GM21825 (cell line): ENCODE measurements around the gene ACTBL2.
"Not testable (repeated sequence)": the region's sequence is repeated elsewhere in the genome, so short reads cannot be mapped to it uniquely, and the experiment has no call there.

Experiments used
- ATAC-seq: cut with Tn5 transposase; IDR thresholded peaks from one replicate; pipeline ENCODE4 v1.9.1; 2021; ENCODE audit warnings: mild to moderate bottlenecking, moderate library complexity; ENCODE audit not compliant: unreplicated experiment

ACTBL2 gene

GRCh38 chr5:57482671-57483106, at the start of gene ACTBL2:
Gene ACTBL2, minus strand, starts transcription at chr5:57482811. Its CDS starts 104 bp downstream, at chr5:57482707.
- ATAC-seq, result no peak

GRCh38 chr5:57531333-57531732, 48.7 kb upstream of the ACTBL2 start:
- ATAC-seq, result no peak

GRCh38 chr5:57529864-57530263, 47.3 kb upstream of the ACTBL2 start:
- ATAC-seq, result peak; percentile 50

- ATAC-seq, result no peak
These were observed 45.3 kb upstream of the ACTBL2 start for GRCh38 chr5:57527870-57528269.

- no peak for ATAC-seq
These were observed 41.9 kb upstream of the ACTBL2 start for GRCh38 chr5:57524348-57525060.

GRCh38 chr5:57522477-57522876, 39.9 kb upstream of the ACTBL2 start:
- not testable (repeated sequence) for ATAC-seq

GRCh38 chr5:57518415-57518814, 35.8 kb upstream of the ACTBL2 start:
- ATAC-seq, result not testable (repeated sequence)

- no peak for ATAC-seq
These were observed 34.6 kb upstream of the ACTBL2 start for GRCh38 chr5:57517250-57517649.

- no peak for ATAC-seq
These were observed 31.2 kb upstream of the ACTBL2 start for GRCh38 chr5:57513785-57514184.

- no peak for ATAC-seq
These were observed 28.7 kb upstream of the ACTBL2 start for GRCh38 chr5:57511321-57511720.

GRCh38 chr5:57509501-57510260, 27.1 kb upstream of the ACTBL2 start:
- ATAC-seq, result no peak

- no peak for ATAC-seq
These were observed 25.6 kb upstream of the ACTBL2 start for GRCh38 chr5:57508211-57508610.

GRCh38 chr5:57505272-57506200, 22.9 kb upstream of the ACTBL2 start:
- no peak for ATAC-seq

GRCh38 chr5:57504357-57504756, 21.7 kb upstream of the ACTBL2 start:
- no peak for ATAC-seq

GRCh38 chr5:57503433-57503832, 20.8 kb upstream of the ACTBL2 start:
- no peak for ATAC-seq

GRCh38 chr5:57501414-57502201, 19.0 kb upstream of the ACTBL2 start:
- no peak for ATAC-seq

GRCh38 chr5:57499262-57500050, 16.8 kb upstream of the ACTBL2 start:
- ATAC-seq, result peak; percentile 86

GRCh38 chr5:57497733-57498132, 15.1 kb upstream of the ACTBL2 start:
- no peak for ATAC-seq

GRCh38 chr5:57495285-57496086, 12.9 kb upstream of the ACTBL2 start:
- ATAC-seq, result no peak
